HG03025 (cell line): ENCODE data around the gene NEO1.
"Not testable (repeated sequence)": the region's sequence is repeated elsewhere in the genome, so short reads cannot be mapped to it uniquely, and the experiment has no call there.

Experiments
- ATAC-seq: cut with Tn5 transposase; IDR thresholded peaks from one replicate; pipeline ENCODE4 v1.9.1; 2021; ENCODE audit warnings: mild to moderate bottlenecking, moderate library complexity; ENCODE audit not compliant: unreplicated experiment, low FRiP score

The NEO1 gene

DNA sequence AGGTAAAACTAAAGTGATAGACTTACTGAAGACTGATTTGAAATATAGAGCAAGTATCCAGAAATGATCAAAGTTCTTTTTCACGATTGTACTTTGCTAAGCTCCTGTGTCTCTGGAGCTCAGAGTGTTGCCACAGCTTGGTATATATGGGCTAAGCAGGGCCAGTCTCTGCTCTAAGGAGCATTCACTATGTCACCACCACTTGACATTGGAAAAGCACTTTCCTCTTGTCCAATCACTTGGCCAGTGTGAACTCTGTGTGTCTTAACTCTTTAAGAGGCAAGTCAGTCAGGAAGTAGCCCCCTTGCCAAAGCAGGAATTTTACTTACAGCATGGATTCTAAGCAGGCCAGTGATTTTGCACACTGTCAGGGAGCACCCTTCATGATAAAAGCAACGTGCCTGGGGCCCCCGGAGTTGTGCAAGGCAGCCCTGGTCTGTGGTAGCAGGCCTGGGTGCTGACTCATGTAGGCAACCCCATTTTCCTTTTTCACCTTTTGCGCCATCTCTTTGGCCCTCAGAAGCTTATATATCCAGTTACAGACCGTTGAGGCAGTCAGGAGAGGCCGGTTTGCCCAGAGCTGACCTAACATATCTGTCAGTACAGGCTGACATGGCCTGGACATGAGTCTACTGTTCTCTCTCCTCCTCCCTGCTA lies 243.5 kb downstream of the NEO1 start:
- no peak for ATAC-seq

DNA sequence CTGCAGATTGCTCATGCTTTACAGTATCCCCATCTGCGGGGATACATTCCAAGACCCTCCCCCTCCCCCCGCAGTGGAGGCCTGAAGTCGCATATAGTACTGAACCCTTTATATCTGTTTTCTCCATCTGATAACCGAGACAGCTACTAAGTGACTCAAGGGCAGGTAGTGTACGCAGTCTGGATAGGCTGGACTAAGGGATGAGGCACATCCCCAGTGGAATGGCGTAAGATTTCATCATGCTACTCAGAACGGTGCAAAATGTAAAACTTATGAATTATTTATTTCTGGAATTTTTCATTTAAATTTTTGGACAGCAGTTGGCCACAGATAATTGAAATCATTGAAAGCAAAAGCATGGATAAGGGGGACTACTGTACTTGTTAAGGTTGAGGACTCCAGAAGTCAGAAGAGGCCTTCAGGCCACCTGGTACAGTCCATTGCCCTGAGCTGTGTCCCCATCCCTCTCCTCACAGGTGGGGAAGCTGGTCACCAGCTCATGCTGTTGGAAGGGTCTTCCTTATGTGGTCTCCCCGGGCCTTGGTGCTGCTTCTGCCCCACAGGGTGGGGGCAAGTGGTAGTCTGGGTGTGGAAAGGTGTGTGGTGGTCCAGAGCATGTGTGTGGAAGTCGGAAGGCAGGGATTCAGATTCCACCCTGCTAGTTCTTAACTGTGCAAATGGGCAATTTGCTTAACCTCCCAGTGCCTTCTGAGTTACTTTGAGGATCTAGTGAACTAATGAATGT lies 244.5 kb downstream of the NEO1 start:
- no peak for ATAC-seq

DNA sequence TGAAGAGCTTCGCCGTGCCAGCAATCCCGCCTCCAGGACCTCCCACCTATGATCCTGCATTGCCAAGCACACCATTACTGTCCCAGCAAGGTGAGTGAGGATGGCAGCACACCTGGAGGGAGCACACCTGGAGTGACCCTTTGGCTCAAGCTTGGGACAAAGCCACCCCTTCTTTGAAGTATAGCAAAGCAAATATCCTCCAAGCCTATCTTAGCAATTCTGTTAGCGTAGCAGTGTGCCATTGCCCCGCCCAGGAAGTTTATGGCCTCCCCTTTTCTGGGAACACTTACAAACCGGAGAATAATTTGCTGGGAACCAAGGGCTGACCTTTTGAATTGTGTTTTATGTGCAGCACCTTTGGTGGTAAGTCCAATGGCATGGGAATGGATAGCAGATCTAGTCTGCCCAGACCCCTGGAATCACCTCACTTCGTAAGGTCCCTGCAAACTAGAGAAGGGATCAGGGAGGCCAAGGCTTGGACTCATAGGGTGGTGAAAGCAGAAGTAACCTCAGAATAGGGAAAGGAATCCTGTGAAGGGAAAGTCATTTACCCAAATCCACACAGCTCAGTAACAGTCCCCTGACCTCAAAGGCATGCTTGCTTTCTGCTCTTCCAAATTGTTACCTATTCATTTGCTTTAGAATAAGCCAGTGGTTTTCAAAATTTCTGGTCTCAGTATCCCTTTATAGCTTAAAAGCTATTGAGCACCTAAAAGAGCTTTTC lies 246.4 kb downstream of the NEO1 start:
- ATAC-seq, result no peak

DNA sequence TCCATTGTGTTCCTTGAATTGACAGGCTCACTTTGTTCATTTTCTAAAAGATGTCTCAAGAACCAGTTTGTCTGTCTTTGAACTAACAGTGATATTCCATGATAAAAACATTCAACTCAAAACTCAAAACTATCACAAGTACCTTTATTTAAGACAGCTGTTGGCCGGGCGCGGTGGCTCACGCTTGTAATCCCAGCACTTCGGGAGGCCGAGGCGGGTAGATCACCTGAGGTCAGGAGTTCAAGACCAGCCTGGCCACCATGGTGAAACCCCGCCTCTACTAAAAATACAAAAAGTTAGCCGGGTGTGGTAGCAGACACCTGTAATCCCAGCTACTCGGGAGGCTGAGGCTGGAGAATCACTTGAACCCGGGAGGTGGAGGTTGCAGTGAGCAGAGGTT lies 248.0 kb downstream of the NEO1 start:
- not testable (repeated sequence) for ATAC-seq

DNA sequence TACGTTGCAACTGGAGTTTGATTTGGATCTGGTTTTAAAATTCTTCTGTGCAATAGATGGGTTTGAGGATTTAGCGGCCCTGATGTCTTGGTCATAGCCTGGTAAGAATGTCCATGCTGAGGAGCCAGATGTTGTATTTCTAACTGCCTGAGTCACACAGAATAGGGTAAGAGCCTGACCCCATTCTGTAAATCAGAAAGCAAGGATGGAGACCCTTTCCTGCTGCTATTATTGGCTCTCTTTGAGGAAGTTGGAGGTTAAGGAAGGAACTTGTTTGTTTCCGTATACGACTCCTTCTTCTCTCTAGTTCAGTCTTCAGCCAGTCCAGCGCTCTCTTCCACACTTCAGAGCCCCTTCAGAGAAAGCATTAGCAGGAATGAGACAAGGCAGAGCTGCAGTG lies 251.4 kb downstream of the NEO1 start:
- ATAC-seq, result no peak

DNA sequence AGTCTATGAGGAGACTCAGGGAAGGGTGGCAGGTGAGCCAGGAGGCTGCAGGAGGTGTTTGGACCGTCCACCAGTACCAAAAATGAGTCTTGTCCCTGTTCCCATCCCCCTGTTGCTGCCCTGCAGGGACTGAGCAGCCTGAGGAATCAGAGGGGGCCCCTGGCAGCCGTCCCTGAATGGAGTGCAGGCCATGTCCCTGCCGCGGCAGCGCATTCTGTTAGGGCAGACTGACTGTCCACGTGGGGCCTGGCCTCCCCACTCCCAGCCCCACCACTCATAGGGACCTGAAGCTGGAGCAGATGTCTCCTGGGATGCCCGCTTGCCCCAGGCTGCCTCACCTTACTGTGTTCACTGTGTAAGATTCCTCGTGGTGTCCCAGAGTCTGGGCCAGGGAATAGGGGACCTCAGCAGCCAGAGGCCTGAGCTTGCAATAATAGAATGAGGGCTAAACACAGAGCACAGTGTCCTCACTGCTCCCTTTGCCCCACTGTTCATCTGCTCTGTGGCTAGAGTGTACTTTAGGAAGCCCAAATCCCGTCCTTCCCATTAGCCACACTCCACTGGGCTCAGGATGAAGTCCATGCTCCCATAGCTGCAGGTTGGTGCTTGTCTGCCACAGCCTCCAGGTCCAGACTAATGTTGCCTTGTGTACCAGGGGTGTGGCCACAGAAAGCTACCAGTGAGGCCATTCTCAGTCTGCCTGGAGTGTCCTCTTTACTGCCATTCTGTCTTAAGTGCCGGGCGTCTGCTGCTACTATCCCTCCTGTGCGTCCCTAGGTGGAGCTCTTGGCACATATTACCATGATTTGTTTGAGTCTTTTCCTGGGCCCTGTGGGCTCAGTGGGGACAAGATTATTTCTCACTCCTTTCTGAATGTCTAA lies 253.3 kb downstream of the NEO1 start:
- no peak for ATAC-seq

DNA sequence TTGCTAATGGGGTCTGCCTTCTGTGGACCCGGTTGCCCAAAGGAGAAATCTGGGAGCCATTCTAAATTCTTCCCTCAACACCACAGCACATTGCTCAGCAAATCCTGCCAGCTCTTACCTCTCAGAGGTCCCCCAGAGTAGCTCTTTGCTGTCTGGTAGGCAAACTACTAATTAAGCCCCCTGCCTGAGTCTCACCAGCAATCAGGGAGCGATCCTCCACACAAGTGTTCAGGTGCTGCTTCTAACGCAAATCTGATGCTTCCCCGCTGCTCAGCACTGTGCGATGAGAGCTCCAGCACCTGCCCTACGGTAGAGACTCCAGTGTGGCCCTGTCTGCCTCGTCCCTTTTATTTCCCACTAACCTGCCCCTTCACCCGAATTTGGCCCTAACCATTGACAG lies 256.0 kb downstream of the NEO1 start:
- ATAC-seq, result no peak

DNA sequence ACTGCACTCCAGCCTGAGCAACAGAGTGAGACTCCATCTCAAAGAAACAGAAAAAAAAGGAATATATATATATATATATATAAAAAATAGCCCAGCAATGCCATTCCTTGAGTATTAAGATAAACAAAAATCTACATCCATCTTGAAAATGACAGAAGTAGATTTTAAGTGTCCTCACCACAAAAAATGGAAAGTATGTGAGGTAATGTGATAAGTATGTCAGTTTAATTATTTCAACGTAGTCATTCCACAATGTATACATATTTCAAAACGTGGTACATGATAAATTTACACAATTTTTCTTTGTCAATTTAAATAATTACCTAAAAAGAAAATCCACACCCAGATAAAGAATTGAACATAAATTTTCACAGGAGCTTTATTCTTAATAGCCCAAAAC lies 261.6 kb downstream of the NEO1 start:
- ATAC-seq, result no peak

DNA sequence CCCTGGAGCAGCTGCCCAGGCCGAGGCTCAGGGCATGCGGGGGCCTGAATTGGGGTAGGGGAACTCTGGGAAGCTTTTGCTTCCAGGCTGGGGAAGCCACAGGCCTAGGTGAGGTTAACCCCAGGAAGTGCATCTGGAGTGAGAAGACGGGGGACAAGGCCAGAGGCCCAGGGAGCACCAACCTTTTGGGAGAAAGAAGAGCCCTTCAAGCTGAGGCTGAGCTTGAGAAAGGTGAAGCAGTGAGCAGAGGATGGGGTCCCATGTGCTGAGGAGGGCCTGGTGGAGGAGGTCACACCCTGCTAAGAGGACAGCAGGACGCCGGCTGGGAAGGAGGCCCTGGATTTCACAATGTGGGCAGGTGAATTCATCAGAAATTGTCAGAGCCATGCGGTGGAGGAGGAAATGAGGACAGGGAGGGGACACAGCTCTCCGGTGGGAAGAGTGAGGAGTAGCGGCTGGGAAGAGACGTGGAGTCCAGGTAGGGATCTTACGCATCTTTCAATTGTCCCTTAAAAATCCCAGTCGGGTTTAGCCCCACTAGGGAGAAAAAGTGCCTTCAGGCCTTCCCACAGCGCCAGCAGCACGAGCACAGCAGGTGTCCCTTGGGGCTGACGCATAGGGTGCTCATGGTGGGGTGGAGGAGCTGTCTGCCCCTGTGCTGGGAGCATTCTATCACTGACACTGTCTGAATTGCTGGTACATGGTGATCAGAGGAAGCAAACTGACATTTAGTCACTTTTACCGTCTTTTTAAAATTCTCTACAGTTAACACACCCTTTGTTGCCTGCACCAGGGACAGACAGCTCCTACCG lies 265.6 kb downstream of the NEO1 start:
- no peak for ATAC-seq

DNA sequence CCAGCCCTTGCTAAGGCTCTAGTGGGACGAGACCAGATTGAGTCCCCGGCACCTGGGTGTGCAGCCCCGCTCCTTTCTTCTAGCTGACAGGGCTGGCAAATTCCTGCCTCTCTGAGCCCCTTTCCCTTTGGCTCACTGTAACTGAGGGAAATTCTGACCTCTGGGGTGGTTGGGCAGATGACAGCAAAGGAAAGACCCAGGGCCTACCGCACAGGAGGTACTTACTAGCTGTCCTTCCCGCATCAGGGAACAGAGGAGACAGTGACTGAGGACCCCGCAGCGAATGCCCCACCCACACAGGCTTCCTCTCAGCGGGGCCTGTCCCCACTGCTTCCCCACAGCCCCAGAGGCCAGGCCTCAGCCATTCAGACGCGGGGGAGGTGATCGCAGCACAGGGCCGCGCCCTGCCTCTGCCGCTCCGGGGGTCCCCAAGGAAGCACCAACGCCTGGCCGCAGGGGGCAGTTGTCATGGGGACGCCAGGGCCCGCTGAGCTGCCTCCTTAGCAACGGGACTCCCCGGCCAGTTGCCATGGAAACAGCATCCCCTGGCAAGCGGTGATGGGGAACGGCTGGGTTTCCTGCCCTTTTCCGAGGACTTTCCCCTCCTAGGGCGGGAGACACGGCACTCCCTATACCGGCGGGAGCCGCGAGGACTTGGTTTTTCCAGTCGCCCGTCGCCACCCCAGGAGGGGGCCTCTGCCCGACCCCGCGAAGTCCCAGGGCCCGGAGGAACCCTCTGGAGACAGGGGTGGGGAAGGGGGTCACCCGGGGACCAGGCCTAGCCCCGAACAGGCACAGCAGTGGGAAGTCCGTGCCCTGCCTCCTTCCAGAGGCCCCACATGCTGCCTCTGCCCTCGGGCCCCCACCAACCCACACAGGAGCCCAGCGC lies 266.4 kb downstream of the NEO1 start:
- no peak for ATAC-seq

DNA sequence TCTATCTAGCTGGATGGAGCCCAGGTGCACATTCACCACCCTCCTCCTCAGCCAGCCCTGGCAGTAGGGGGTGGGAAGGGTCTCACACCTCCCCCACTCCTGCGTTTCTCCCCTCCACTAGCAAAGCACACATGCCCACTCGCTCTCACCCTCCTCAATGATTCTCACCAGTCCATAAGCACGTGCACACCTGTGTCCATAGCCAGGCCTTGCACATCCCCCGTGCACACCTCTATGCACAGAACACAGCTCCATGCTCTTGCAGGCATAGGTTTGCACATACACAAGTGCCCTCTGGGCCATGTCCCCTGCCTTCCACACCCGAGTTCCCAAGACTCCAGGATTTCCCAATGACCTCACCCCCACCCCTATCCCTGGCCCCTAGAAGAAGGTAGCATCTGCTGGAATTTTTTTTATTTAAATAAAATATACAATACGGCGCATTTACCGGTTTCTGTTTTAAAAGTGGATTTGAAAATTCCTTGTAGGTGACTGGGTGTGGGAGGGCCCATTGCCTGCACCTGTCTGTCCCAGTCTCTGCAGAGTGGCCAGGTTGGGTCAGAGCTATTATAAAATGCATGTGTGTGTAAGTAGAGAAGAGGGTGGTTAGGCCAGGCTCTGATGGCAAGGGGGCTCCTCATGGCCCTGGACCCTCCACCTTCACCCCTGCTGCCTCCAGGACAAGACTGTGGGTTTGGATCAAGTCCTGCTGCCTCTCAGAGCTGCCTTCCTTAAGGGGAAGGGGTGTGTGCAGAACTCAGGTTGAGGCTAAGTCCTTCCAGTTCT lies 267.4 kb downstream of the NEO1 start:
- ATAC-seq, result no peak

DNA sequence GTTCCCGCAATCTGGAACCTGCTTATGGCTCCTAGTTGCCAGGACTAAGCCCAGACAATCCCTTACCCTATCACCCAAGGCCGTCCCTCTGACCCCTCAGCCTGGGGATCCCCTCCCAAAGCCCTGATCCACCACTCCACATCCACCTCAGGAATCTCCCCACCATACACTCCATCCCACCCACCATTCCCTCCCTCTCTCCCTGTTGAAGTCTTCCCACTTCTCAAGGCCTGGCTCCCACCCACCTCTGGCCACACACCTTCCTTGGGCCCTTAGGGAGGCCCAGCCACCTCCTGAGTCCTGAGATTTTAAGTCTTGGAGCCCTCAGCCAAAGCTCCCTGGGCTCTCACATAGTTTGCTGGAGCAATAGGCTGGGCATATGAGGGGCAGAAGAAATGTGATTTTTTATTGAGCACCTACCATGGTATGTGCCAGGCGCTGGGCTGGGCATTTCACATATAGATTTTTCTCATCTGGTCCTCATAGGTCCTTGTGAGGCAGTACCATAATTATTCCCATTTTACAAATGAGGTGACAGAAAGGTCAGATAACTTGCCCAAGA lies 268.4 kb downstream of the NEO1 start:
- no peak for ATAC-seq

DNA sequence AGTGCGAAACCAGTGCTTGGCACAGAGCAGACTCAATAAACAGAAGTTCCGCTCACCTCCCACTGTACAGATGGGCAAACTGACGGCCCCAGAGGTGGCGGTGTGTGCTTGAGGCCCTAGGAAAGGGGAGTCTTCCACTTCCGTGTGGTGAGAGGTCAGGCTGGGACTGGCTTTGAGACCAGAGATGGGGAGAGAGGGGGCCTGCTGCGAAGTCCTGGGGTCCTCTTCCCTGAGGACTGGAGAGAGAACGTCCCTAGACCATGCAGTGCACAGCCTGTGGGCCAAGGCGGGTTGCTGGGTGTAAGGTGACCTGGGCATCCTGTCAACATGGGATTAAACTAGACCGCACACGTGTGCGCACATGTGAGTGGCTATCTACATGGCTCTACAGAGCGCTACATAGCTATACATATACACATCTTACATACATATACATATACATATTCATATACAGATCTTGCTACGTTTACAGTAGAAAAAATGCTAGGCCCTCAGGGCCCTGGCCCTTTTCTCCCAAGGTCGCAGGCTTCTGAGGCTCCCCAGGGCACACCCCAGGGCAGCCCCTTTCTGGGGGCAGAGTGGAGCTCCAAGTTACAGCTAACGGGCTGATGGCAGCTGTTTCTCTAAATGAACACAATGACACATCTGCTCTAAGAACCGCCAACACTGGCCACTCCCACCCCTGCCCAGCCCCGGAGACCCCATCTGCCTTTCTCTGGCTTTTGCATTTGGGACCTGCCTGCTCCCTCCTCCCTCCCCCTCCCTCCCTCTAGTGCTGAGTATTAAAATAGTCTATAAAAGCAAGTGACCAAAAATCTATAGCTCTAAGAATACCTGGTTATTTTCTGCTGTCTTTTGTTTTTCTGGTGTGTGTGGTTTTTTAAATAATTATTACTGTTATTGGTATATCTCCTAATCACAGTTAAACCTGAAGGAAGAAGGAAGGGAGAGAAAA lies 269.5 kb downstream of the NEO1 start:
- ATAC-seq, result no peak

DNA sequence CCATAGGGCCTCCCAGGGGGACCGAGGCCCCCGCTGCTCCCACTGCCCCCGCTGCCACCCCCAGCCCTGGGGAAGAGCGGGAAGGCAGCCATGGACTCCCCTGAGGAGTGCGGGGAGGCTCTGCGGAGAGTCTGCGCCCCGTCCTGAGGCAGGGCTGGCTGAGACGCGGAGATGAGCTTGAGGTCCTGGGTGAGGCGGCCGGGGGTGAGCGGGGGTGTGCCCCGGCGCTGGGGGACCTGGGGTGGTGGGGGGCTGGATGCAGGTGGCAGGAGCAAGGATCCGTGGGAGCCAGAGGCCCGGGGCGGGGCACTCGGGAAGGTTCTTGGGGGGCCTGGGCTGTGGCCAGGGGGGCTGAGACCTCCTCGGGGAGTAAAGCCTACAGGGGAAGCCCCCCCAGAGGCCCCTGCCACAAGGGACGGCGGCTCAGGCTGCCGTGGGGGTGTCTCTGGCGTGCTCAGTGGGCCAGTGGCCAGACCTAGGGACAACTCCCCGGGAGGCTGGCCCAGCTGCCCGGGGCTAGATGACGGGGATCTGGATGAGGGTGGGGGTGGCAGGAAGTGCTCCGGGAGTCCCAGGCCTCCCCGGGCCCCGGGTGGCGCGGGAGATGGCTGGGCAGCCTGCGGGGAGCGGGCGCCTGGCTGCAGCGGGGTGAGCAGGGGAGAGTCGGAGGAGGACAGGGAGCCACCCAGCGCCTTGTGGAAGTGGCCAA lies 270.6 kb downstream of the NEO1 start:
- ATAC-seq, result no peak

DNA sequence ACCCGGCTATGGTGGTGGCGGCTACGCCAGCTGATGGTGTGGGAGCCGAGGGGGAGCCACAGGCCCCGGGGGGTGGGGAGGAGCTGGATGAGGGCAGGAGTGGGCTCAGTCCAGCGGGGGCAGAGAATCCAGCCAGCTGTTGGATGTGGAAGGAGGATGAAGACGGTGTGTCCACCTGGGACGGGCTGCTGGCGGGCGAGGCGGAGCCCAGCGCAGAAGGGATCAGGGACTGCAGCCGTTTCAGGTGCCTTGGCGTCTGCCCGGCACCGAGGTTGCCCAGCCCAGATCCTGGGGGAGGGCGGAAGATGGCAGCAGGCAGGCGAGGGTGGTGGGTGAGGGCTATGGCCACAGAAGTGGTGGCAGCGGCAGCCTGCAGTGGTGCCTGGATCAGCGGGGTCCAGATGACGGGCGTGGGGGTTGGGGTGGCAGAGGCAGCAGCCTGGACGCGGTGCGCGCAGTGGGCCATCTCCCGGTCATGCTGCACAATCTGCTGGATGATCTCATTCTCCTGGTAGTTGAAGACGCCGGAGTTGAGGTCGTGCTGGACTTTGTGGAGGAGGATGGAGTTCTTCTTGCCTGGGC lies 271.2 kb downstream of the NEO1 start:
- ATAC-seq, result no peak

DNA sequence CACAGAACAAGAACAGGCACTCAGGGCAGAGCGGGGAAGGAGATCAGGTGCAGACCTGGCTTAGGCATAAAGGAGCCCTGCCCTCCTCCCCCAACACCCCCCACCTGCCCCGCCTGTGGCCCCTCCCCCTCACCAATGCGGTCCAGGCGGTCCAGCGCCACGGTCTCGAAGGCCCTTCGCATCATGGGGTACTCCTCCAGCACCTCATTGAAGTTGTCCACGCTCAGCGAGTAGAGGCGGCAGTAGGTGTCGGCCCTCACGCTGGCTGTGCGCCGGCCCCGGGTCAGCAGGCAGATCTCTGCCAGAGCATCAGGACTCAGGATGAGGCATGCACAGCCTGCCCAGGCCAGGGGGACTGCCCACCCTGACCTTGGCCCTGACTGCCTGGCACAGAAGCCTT lies 271.7 kb downstream of the NEO1 start:
- ATAC-seq, result no peak
